HG03159 (cell line): ENCODE measurements around the gene FAXDC2.
A peak's percentile ranks its signal among the peaks of the same experiment; 100 is the strongest.
"Not testable (repeated sequence)": the region's sequence is repeated elsewhere in the genome, so short reads cannot be mapped to it uniquely, and the experiment has no call there.

Experiments used
- ATAC-seq: cut with Tn5 transposase; IDR thresholded peaks from one replicate; pipeline ENCODE4 v1.9.1; 2021; ENCODE audit warnings: mild to moderate bottlenecking, moderate library complexity; ENCODE audit not compliant: unreplicated experiment

The FAXDC2 gene

DNA sequence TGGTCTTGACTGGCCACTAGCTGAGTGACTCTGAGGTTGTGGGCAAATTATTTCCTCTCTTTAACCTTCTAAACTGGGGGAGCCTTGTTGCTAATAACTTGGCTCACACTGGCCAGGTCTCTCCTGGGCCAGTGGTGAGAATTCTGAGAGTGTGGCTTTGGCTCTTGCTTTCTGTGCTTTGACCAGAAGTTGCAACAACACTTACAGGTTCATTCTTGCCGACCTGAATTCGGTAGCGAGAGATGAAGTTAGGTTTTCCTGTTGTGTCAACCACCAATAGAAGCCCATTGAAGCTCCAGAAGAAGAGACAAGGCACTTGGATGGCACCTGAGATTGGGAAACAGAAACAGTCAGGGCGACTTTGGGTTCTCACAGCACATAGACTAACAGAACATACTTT is 19.8 kb downstream of the FAXDC2 start:
- ATAC-seq = no peak

DNA sequence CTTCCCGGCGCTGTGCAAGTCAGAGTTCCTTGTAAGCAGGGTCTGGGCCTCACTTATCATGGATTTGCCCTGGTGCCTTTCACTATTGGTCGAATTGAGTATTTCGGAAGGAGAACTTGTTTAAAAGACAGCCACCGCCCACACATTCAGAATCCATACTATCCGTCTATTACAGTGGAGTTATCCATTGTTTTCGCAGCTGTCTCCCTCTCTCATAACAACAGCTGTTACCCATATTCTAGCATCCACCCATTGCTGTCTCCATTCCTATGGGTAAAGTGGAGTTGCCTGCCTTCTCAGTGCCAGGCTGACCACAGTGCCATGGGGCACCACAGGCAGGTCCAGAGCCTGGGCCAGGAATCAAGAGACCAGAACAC is 20.2 kb downstream of the FAXDC2 start:
- no peak for ATAC-seq

DNA sequence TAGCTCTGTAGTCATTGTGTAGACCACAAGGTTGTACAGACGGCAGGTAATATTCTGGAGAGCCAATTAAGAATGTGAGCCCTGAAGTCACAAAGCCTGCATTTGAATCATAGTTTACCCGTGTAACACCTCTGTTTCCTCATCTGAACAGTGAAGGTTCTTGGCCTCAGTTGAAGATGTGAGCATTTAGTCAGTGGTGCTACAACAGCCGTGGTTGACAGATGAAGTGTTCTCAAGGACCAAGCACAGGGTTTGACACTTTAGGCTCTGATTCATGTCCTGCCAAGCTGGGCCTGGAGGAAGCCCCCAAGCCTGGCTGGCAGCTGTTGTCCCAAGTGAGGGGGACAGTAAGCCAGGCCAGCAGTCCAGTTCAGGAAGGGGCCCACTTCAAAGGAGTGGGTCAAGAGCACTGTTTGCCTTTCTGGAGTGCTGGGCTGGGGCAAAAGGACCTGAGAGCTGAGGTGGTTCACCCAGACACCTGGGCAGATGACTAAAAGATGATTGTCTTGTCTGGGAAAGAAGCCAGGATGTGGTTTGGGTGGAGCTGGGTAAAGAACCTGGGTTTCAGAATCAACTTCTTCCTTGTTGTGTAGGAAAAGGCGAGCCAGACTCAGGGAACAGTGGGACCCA is 20.7 kb downstream of the FAXDC2 start:
- ATAC-seq = no peak

DNA sequence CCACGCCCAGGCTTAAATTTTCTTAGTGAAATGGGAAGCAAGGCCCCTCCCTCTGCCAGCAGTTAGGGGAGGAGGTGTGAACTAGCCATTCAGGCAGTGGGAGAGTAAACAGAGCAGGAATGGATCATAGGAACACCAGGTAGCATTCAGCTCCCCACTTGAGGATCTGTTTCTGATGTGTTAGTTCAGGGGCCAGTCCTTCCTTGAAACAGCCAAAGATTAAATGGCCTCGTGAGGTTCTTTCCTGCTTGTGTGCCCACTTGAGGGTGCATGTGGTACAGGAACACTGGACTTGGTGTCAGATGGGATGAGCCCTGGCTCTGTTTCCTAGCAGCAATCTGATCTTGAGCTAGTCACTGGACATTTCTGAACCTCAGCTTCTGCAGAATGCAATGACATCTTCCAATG is 21.2 kb downstream of the FAXDC2 start:
- ATAC-seq = no peak

DNA sequence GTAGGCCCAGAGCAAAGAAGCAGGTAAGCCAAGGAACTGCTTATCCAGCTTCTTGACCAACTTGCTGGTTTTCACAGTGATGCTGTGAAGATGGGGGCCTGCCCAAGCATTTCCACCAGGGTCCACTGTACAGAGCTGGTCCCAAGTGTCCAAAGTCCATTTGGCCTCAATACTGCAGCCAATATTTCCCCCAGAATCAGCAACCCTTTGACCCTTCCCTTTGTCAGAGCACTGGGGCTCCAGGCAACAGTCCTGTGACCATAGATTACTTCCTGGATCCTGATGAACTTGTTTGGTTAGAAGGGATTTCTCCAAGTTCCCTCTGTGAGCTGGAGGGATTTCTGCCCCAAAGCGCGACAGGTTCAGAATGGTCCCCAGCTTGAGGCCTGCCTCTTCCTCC is 26.3 kb downstream of the FAXDC2 start:
- no peak for ATAC-seq

DNA sequence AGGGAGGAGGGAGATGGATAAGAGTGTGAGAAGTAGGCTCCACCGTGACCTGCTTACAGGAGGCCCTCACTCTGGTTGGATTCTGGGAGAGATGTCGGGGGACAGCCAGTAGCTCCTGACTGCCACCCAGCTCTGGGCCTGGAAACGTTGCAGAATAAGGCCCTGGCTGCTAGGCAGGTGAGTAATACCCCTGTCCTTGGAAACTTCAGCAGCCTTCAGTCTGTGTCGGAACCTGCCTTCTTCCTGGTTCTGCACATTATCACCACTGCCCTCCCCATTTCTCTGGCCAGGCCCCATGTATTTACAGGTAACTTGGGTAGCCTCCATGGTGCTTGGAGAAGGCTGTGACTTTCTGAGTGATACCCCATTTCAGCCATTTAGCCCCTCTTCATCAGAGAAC is 26.8 kb downstream of the FAXDC2 start:
- no peak for ATAC-seq

DNA sequence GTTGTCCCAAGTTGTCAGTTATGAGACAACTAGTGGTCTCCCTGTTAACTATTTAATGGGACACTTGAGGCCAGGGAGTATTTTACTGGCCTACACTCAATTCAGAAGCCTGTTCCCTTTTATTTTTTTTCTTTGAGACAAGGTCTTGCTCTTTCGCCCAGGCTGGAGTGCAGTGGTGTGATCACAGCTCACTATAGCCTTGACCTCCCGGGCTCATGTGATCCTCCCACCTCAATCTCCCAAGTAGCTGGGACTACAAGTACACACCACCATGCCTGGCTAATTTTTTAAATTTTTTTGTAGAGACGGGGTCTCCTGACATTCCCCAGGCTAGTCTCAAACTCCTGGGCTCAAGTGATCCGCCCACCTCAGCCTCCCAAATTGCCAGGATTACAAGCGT is 27.5 kb downstream of the FAXDC2 start:
- not testable (repeated sequence) for ATAC-seq

DNA sequence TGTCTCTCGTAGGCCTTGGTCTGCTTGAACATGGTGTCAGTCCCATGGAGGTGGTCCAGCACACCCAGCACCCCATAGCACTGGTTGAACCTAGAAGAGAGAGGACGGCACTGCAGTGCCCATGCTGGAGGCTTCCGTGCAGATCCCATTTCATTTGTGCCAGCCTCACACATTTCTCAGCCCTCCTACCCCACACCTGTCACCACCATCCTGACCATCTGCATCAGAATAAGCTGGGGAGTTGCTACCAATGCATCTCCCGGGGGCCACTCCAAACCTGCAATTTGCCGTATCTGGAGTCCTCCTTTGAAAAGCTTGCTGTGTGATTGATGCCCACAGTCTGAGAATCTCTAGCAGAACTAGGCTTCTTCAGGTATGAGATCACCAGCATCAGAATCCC is 30.0 kb downstream of the FAXDC2 start:
- no peak for ATAC-seq

DNA sequence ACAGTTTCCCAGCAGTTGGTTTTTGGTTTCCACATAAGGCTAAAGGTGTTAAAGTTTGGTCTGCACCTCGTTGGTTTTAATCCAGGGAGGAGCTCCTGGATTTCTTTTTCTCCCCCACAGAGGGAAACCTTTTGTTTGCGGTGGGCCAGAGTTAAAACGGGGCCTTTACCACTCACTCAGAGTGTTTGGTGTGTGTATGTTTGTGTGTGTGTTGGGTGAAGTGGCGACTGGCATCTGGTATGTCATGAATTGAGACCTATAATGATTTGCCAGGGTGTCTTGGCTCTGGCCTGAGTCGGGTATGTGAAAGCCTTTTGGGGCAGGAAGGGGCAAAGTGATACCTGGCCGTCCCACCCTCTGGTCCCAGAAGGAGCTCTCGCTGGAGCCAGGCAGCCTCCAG is 30.9 kb downstream of the FAXDC2 start:
- ATAC-seq = no peak

DNA sequence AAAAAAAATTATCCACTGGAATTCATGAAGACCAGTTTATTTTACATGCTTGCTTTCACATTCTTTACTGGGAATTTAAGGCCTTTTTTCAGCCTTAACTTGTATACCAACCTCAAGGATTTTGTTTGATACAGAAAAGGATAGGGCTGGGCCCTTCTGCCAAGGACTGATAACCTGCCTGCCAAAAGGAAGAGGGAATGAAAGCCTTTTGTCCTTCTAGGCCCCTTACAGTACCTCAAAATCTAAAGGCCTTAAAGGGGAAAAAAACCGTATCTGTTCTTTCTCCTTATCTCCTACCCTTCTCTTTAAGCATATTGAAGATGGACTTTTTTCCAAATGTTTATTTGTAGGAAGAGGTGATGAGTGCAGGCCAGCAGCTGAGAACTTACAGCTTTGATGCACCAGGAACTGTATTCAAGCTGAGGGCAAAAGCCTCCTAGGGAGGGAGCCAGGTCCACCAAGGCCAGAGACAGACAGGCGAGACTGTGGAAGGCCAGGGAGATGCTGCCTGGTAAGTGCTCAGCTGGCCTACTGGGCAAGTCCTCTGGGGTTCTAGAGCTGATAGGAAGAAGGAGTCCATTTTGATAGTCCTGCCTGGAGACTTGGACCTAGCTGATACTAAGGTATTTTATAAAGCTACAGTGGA is 31.8 kb downstream of the FAXDC2 start:
- no peak for ATAC-seq

DNA sequence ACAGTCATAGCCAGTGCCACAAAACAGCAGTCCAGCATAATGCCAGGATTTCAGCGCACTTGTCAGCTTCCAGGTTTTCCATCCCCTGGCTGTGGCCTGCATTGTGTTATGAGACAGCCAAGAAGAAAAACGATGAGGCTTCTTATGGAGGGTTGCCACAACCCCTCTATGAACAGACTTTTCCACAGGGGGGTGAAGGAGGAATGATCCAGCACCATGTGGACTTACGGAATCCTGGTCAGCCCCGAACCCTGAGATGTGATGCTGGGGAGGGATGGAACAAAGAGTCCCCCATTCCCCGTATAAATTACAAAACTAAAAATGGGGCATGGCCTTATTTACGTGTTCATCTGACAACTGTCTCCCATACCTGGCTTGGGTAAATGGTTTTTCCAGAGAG is 32.6 kb downstream of the FAXDC2 start:
- ATAC-seq = no peak

DNA sequence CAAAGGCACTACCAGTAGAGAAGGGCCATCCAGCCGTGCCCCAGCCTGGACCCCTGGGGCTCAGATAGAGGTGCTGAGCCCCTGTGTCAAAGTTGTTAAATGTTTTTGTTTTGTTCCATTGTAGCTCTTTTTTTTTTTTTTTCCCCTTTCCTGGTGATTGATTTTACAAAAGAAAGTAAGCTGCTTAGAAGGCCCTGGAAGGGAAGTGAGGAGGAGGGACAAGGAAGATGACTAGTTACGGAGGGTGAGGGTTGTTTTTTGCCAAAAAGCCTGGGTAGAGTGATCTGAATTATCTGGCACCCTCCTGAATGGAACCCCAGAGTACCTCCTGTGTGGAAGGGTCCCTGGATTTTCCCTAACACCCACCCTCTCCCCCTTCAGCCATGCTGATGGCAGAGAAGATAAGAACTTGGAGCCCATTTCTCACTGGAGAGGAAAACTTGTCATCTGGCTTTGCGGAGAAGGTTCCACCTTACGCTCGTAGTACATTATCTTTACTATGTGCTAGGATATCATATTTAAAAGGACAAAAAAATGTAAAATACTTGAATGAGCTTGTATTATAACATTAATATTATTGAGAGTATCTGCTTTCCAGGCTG is 33.4 kb downstream of the FAXDC2 start:
- no peak for ATAC-seq

DNA sequence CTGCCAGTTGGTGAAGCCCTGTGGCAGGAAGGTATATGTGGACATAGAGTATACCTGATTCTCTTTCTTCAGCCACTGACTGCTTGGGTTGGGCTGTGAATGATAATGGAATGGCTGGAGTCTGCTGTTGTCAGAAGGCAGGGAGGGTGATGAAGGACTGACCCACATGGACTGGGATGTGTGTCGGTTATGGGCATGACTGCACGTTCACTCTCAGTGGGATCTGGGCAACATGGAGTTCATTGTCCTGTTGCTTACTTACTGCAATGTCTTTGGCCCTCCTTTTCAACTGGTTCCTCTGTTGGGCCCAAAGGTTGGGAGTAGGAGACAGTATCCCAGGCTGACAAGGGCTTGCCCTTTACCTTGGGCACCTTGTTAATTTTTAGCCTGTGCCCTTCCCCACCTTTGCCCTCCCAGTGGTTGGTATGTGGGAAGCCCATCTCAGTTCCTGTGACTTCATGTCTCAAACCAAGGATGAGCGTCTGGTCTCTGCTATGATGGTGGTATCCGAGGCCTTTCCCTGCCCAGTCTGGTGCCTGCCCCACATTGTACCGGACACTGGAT is 34.6 kb downstream of the FAXDC2 start:
- no peak for ATAC-seq

DNA sequence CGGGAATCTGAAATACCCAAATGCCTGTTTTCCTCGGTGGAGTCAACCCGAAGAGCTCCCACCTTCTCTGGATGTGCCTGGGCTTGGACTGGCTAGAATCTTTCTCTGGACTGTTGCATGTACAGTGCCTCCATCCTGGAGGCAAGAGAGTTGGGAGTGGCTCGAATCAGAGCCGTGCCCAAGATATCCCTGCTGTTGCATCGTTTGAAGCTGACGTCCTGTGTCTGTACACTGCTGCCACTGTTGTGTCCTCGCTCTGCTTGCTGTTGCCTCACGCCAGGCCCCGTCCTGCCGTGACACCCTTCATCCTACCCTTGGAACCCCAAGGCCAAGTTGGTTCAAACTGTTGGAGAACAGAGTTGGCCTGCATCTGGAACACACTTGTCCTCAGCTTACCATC is 35.4 kb downstream of the FAXDC2 start:
- ATAC-seq = no peak

DNA sequence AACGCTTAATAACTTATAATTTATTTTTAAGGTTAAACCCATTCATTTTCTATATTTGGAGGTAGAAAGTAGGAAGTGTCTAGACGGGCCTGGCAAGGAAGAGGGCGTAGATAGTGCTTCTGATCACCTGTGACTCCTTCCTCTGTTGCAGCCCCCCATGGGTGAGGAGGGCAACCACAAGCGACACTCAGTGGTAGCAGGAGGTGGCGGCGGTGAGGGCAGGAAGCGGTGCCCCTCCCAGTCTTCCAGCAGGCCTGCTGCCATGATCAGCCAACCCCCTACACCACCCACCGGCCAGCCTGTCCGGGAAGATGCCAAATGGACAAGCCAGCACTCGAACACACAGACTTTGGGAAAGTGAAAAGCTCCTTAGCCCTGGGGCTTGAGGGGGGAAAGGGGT is 36.7 kb downstream of the FAXDC2 start:
- no peak for ATAC-seq

DNA sequence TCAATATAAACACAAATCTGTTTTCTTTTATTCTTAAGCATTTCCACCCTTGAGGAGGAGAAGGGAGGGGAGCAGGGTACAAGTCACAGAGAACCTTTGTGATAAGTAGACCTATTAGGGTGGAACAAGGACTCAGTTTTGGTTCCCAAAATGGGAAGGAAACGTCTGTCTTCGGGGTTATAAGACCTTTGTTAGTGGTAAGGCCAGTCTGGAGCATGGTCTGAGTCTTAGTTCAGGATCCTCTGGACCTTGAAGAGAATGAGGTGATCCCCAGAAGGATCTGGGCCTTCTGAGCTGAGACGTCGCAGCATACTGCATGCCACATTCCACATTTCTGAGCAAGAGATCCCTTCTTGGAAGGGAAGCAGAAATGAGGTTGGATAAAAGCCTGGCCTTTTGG is 37.2 kb downstream of the FAXDC2 start:
- ATAC-seq = no peak

DNA sequence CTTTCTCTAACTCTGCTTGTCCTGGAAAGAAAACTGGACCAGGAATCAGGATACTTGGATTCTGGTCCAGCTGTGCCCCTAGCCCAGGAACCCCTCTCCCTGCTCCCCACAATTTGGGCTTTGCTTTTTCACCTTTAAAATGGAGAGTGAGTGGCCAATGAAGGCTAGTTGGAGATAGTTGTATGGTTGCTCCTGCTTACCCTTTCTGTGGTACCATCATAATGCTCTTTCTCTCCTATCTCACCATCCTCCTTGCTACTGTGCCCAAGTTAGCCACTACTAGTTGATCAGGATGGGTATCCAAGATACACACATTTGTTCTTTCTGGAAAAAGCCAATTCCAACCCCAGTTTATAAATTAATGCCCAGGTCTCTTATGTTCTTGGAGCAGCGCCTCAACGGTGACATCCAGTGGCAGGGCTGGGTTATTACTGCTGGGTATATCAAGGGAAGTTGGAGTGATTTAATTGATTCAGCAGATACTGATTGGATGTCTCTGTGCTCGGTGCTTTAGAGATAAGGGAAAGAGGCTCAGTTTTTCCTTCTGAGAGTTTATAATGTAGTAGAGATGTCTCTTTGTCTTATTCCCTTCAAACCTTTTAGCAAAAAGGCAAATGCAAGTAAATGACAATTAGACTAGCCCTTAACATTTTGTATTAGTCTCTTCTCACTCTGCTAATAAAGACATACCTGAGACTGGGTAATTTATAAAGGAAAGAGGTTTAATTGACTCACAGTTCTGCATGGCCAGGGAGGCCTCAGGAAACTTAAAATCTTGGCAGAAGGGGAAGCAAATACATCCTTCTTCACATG is 38.5 kb downstream of the FAXDC2 start:
- peak; percentile 68 for ATAC-seq

DNA sequence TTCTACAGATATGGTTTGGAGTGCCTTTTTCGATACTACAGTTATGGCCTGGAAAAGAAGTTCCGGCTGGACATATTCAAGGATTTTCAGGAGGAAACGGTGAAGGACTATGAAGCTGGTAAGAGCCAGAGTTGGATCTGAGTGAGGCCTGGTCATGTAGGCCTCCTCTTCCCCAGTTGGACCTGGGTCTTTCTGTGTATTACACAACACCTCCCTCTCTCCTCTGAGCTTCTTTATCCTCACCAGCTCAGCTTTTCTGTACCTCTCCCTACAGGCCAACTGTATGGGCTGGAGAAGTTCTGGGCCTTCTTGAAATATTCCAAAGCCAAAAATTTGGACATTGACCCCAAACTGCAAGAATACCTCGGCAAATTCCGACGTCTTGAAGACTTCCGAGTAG is 39.2 kb downstream of the FAXDC2 start:
- no peak for ATAC-seq

DNA sequence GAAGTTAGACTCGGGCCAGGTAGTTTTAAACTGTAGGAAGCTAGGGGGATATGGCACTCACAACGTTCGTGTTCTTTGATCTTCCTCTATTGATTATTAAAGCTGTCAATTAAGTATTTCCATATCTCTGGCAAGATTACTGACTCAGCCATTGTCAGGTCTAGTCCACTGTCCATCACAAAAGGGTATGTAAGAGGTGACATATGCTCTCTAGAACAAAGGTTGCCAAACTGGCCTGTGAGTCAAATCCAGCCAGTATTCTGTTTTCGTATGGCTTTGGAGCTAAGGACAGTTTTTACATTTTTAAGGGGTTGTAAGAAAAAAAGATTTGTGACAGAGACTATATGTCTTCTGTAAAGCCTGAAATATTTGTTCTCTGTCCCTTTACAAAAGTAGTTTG is 44.2 kb downstream of the FAXDC2 start:
- no peak for ATAC-seq

DNA sequence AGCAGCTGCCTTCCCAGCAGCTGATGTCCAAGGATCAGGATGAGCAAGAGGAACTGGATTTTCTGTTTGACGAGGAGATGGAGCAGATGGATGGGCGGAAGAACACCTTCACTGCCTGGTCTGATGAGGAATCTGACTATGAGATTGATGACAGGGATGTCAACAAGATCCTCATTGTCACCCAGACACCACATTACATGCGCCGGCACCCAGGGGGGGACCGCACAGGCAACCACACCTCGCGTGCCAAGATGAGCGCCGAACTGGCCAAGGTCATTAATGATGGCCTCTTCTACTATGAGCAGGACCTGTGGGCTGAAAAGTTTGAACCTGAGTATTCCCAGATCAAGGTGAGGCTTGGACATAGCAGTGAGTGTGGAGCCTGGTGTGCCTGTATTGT is 48.4 kb downstream of the FAXDC2 start:
- ATAC-seq = no peak

DNA sequence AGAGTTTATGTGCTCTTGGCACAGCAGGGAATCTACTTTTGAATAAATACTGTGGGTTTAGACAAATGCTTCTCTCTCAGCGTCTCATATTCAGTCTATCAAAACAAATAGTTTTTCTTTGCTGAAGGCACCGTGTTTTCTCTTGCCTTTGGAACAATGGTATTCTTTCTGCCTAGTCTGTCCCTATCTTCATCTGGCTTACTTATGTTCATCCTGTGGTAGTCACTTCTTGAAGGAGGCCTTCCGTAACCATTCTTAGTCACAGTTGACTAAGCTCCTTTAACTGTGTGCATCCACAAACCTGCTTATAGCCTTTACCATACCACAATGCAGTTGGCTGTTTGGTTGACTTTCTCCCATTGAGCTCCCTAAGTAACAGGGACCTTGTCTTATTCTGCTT is 49.3 kb downstream of the FAXDC2 start:
- ATAC-seq = no peak

DNA sequence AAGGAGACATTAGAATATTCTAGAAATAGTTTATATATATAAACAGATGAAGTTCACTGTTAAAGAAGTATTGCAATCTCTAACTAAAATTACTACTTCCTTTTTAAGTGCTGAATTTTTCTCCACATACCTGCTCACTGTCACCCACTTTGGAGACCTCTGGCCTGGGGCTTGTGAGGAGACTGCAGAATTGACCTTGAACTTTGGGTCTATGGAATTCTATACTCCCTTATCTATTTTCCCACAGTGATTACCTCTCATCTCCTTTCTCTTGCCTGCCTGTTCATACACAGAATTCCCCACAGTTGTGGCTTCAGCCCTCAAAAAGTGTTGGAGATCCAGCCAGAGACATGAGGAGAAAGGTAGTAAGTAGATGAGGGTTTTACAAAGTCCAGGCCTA is 49.8 kb downstream of the FAXDC2 start:
- no peak for ATAC-seq
